Heart left ventricle (tissue), 13 donors: Measurements from ENCODE around the gene NETO1.

Source experiments
- CTCF ChIP-seq, 12 donors: fragments of 200-600 bp; sonication (generic) in 4 of 12; IDR thresholded peaks; one replicate each; pipeline versions ENCODE4 v1.5.0 to v1.8.0; 2018 to 2022; ENCODE audit warnings: antibody characterized with exemption in 12 of 12, mild to moderate bottlenecking in 5 of 12
- POLR2A ChIP-seq, 2 donors: fragments of 450-650 bp; IDR thresholded peaks; one replicate each; pipeline ENCODE4 v1.6.1; 2017; ENCODE audit warnings: antibody characterized with exemption in 2 of 2, mild to moderate bottlenecking in 2 of 2, moderate library complexity in 2 of 2
- donor health status: ischemic (EF 13 %, LVEDD 7.1; RV severe dilation, severe dysfunction).
- donor health status: DM: no; HTN: yes; CAD: no.
- donor health status: DM: no; HTN: no; CAD: no.
- donor health status: ischemic (EF 25% LVEDD 6.9; RV normal size, moderate dysfunction).
- donor health status: ischemic (EF 25% LVEDD 5.7; RV mildly dilated, moderate dysfunction).
- donor health status: ischemic (EF 35%, LVEDD 5.7; RV mildly dilated, moderate dysfunction).
- donor health status: nonischemic (EF 11% LVEDD 7.7; RV severe dilation, severe dysfunction).
- donor health status: DM: yes; HTN: yes; CAD: no.
- donor health status: PGD.
- donor health status: ischemic (EF 29% LVEDD 5.4; RV normal size, mild dysfunction).
- donor health status: nonischemic (EF 23%, LVEDD 6.1; RV moderate dilation, normal function).

- no peak for TF ChIP-seq CTCF (IDR thresholded peaks at IDR 0.05)
- no peak for TF ChIP-seq POLR2A (IDR thresholded peaks at IDR 0.05)
Measured at GRCh38 chr18:72820571-72820970, 47.2 kb downstream of the NETO1 start.
